T-helper 1 cell (primary cell): ENCODE measurements around the gene MACF1.
"Not testable (repeated sequence)": the region's sequence is repeated elsewhere in the genome, so short reads cannot be mapped to it uniquely, and the experiment has no call there.

Experiments
- DNase-seq, 5 donors: peaks; one replicate each; pipeline ENCODE4 v3.0.0-alpha.2; 2012 to 2020

Gene MACF1

GRCh38 chr1:39498096-39498710 lies 293.7 kb downstream of the MACF1 start:
- DNase-seq: not testable (repeated sequence)

DNA sequence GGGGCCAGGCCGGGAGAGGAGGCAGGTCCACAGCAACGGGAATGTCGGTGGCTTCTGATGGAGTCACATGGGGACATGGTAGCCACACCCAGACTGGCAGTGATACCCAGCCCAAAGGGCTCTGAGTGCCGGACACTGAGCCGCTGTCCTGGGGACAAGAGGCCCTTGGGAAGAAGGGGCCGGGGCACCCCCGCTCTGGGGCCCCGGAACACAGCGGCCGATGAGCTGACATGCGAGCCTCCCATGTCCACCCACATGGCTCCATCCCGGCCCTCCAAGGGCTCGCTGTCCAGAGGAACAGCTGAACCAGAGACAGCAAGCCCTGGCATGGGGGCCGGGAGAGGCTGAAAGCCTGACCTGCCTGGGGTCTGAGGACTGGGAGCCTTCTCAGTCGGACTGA lies 294.3 kb downstream of the MACF1 start:
- DNase-seq: not testable (repeated sequence)

DNA sequence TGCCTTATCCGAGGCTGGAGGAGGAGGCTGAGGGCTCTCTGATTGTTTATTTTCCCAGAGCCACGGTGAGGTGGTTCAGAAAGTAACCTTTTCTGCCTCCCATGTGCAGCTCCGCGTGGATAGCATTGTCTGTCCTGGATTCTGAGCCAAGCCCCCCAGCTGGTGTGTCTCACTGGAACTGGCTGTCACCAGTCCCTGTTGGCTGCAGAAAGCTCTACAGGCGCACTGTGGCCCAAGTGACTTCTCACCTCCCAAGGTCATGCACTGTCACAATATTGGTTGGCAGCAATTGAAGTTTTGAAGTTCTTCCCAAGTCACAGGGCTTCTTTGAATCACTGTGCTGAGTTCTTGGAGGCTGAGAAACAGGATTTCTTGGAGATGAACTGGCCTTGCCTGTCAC lies 295.2 kb downstream of the MACF1 start:
- DNase-seq: no peak

GRCh38 chr1:39500862-39501389 lies 296.4 kb downstream of the MACF1 start:
- no peak for DNase-seq

GRCh38 chr1:39501666-39502065 lies 297.2 kb downstream of the MACF1 start:
- DNase-seq: no peak

DNA sequence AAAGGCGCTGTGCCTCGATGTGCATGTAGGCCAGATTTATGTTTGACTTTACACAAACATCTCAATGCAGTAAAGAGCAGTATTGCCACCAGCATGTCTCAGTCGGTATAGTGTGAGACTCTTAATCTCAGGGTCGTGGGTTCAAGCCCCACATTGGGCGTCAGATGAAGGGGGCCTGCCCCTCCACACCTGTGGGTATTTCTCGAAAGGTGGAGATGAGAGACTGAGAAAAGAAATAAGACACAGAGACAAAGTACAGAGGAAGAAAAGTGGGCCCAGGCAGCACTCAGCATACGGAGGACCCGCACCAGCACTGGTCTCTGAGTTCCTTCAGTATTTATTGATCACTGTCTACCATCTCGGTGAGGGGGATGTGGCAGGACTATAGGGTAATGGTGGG lies 299.9 kb downstream of the MACF1 start:
- not testable (repeated sequence) for DNase-seq

GRCh38 chr1:39505289-39505688 lies 300.8 kb downstream of the MACF1 start:
- DNase-seq: no peak

DNA sequence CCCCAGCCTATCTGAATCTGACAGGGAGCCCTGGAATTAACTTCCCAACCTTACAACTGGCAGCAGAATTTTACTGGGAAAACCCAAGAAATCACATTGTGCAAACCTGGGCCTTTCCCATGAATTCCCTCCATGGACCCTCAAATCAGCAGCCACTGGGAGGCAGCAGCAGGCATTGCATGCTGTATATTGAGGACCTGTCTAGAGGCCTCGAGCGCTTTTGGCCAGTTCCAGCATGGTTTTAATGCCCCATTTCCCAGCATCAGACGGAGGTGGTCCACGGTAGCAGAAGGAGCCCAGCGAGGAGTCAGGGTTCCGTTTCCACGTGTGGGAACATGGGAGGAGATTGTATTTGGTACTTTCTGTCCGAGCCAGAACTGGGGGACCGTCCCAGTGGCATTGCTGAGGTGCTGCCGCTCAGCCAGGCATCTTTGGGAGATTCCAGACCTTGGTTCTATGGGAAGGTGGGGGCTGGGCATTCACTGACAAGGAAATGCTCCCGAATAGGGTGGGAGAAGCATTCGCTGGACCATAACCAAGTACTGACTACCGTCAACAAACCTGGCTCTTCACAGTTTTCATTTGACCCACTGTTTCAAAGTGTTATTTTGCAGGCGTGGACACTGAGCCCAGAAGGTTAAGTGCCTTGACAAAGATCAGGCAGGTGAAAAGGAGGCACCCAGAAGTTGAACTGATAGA lies 302.9 kb downstream of the MACF1 start:
- no peak for DNase-seq

GRCh38 chr1:39508266-39508665 lies 303.8 kb downstream of the MACF1 start:
- no peak for DNase-seq

DNA sequence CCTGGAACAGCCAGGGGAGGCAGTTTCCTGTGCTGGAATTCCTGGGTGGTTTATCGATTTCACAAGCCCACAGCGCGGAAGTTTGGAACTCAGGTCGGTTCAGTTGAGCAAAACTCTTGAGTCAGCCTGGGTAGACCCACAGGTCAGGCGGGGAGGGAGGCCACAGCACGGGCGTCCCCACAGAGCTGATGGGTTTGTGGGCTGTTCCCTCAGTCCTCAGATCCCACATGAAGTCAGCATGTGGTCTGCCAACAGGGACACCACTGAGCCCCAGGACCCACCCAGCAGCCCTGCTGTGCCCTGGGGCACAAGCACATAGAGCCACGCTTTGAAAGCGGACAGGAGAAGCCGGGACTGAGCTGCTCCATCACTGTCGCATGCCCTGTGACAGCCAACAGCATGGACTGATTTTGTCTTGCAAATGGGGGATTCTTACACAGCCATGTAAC lies 304.4 kb downstream of the MACF1 start:
- no peak for DNase-seq

GRCh38 chr1:39509360-39510009 lies 305.0 kb downstream of the MACF1 start:
- DNase-seq: no peak

GRCh38 chr1:39510570-39511186 lies 306.2 kb downstream of the MACF1 start:
- DNase-seq: not testable (repeated sequence)

- not testable (repeated sequence) for DNase-seq
These were observed 307.0 kb downstream of the MACF1 start for GRCh38 chr1:39511477-39511876.

DNA sequence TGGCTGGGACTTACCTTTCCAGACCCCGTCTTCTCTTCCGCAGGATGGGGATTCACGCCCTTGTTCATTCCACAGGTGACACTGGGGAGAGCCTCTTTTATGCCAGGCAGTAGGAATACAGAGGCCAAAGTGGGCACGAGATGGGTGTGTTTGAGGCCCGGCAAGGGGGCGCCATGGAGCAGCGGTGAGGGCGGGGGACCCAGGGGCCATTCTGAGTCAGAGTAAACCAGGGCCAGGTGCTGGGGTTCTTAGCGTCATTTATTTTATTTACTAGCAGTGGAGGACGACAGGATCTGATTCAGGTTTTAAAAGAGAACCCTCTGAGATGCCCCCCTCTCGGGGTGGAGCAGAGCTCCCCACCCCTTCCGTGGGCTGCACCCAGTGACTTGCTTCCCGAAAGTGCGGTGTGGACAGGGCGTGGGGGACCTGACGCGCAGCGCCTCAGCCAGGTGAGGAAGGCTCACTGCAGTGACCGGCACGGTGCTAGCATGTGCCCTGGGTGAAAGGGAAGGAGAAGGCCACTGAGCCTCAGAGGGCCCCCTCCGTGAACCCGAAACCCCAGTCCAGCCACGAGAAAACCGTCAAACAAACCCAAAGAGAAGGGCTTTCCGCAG lies 307.8 kb downstream of the MACF1 start:
- not testable (repeated sequence) for DNase-seq

- not testable (repeated sequence) for DNase-seq
These were observed 310.2 kb downstream of the MACF1 start for GRCh38 chr1:39514710-39515124.

DNA sequence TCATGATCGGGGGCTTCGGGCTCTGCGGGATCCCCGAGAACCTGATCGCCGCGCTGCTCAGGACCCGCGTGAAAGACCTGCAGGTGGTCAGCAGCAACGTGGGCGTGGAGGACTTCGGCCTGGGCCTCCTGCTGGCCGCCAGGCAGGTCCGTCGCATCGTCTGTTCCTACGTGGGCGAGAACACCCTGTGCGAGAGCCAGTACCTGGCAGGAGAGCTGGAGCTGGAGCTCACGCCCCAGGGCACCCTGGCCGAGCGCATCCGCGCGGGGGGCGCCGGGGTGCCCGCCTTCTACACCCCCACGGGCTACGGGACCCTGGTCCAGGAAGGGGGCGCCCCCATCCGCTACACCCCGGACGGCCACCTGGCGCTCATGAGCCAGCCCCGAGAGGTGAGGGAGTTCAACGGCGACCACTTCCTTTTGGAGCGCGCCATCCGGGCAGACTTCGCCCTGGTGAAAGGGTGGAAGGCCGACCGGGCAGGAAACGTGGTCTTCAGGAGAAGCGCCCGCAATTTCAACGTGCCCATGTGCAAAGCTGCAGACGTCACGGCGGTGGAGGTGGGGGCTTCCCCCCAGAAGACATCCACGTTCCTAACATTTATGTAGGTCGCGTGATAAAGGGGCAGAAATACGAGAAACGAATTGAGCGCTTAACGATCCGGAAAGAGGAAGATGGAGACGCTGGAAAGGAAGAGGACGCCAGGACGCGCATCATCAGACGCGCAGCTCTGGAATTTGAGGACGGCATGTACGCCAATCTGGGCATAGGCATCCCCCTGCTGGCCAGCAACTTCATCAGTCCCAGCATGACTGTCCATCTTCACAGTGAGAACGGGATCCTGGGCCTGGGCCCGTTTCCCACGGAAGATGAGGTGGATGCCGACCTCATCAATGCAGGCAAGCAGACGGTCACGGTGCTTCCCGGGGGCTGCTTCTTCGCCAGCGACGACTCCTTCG lies 310.9 kb downstream of the MACF1 start:
- DNase-seq: not testable (repeated sequence)

- DNase-seq: not testable (repeated sequence)
These were observed 312.3 kb downstream of the MACF1 start for GRCh38 chr1:39516841-39517240.

DNA sequence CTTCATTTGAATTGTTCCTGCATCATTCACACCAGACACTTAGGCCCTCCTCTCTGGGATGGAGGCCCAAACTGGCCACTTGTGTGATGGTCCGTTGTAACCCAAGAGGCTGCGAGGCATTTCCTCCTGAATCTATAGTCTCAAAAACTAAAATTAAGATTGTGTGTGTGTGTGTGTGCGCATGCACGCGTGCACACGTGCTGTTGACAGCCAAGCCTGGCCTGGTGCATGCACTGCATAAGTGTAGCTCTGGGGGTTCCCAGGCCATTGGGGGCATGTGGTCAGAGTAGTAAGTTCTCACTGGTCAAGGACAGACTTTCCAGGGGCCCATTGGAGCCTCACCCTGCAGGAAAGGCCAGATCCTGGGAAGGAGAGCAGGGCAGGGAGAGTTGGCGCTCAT lies 313.4 kb downstream of the MACF1 start:
- not testable (repeated sequence) for DNase-seq

- not testable (repeated sequence) for DNase-seq
These were observed 314.9 kb downstream of the MACF1 start for GRCh38 chr1:39519376-39519775.

GRCh38 chr1:39522221-39522620 lies 317.7 kb downstream of the MACF1 start:
- not testable (repeated sequence) for DNase-seq
